Breast epithelium (tissue), 4 donors: ENCODE data around the gene KRTAP23-1. TPM values are rescaled to one million over a fixed set of nuclear protein-coding genes. Genes with fewer than 3 reads are reported as not detected.

Source experiments
- DNase-seq, 2 donors: peaks; one replicate each; pipeline ENCODE4 v3.0.0-alpha.2; 2019; ENCODE audit warnings: low spot score in 2 of 2
- H3K27ac ChIP-seq, 2 donors: fragments of 200-600 bp; sonication (generic) in 1 of 2; one replicate each; pipeline ENCODE4 v1.5.1; 2016 to 2019; ENCODE audit warnings: mild to moderate bottlenecking in 1 of 2
- H3K27me3 ChIP-seq, 2 donors: fragments of 200-600 bp; sonication (generic) in 1 of 2; one replicate each; pipeline versions ENCODE4 v1.5.1 to v1.6.0; 2017 to 2019; ENCODE audit warnings: control low read depth in 1 of 2, mild to moderate bottlenecking in 1 of 2
- H3K36me3 ChIP-seq: fragments of 200-600 bp; one replicate; pipeline ENCODE4 v1.5.1; 2019
- H3K4me1 ChIP-seq, 2 donors: fragments of 200-600 bp; sonication (generic); one replicate each; pipeline ENCODE4 v1.5.1; 2016 to 2019; ENCODE audit warnings: control low read depth in 1 of 2
- H3K4me3 ChIP-seq, 3 donors: fragments of 200-600 bp; sonication (generic); 1 replicate in 2 of 3; 2 replicates in 1 of 3; pipeline ENCODE4 v1.5.1; 2016 to 2019; ENCODE audit warnings: mild to moderate bottlenecking in 3 of 3, moderate library complexity in 2 of 3
- H3K9me3 ChIP-seq, 2 donors: fragments of 200-600 bp; sonication (generic) in 1 of 2; one replicate each; pipeline ENCODE4 v1.5.1; 2016 to 2019; ENCODE audit warnings: control low read depth in 1 of 2
- CTCF ChIP-seq, 3 donors: fragments of 450-650 bp; IDR thresholded peaks; one replicate each; pipeline ENCODE4 v1.5.1; 2016 to 2017; ENCODE audit warnings: antibody characterized with exemption in 3 of 3, mild to moderate bottlenecking in 3 of 3, moderate library complexity in 3 of 3
- POLR2A ChIP-seq: fragments of 450-650 bp; IDR thresholded peaks from one replicate; pipeline ENCODE4 v1.6.1; 2016; ENCODE audit warnings: antibody characterized with exemption, mild to moderate bottlenecking, moderate library complexity
- POLR2AphosphoS5 ChIP-seq, 3 donors: sonication (generic); formaldehyde crosslinking; IDR thresholded peaks; one replicate each; pipeline ENCODE4 v1.6.1; 2017; ENCODE audit warnings: antibody characterized with exemption in 3 of 3
- intact Hi-C: fragments of 100-400 bp; cut with DNase I; formaldehyde crosslinking; loops from one replicate; pipeline ENCODE4 v1.15.1; 2023; ENCODE audit warnings: low total_unique reads
- total RNA-seq, 3 donors: library from RNA; depleted of rRNA; stranded (reverse); fragments of >200 nt; gene quantifications; one replicate each; pipeline ENCODE4 v1.1.0, GENCODE V29; 2016

Gene KRTAP23-1
- total RNA-seq, 3 donors from 2014 or later: not detected

- Histone ChIP-seq H3K4me3 (no peak overlapping the region), H3K36me3 (no peaks in the 10 kb centered on the region), H3K4me1 (no peaks in the 10 kb centered on the region), H3K27ac (no peak overlapping the region), H3K9me3 (no peaks in the 10 kb centered on the region), H3K27me3 (no peaks in the 10 kb centered on the region)
- intact Hi-C loops: no loop called here
- TF ChIP-seq CTCF (IDR thresholded peaks at IDR 0.05): no peak
- no peak for TF ChIP-seq POLR2AphosphoS5 (IDR thresholded peaks at IDR 0.05)
- no peak for TF ChIP-seq POLR2A
- DNase-seq: no peak
These were observed 7.5 kb upstream of the KRTAP23-1 start for GRCh38 chr21:30355906-30356305.

GRCh38 chr21:30354308-30355005, 6.1 kb upstream of the KRTAP23-1 start:
- intact Hi-C loops: no loop called here
- H3K9me3 ChIP-seq: no peaks in the 10 kb centered on the region
- H3K36me3 ChIP-seq: no peaks in the 10 kb centered on the region
- no peak for TF ChIP-seq CTCF (IDR thresholded peaks at IDR 0.05)
- TF ChIP-seq POLR2A: no peak
- H3K27ac ChIP-seq: no peak overlapping the region
- H3K4me1 ChIP-seq: no peaks in the 10 kb centered on the region
- H3K27me3 ChIP-seq: no peaks in the 10 kb centered on the region
- no peak for DNase-seq
- no peak overlapping the region for H3K4me3 ChIP-seq

DNA sequence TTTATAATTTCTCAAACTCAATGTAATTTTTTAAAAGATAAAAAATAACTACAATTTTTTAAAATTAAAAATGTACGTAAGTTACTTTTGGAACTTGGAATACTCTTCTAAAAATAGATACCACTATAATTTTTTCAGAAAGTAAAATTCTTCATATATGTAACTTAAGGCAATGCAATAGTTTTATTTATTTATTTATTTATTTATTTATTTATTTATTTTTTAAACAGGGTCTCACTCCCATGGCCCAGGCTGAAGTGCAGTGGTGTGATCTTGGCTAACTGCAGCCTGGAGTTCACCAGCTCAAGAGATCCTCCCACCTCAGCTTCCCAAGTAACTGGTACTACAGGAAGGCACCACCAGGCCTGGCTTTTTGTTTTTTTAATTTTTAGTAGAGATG, 3.1 kb upstream of the KRTAP23-1 start:
- Histone ChIP-seq H3K4me3 (no peak overlapping the region), H3K27ac (no peak overlapping the region), H3K9me3 (no peaks in the 10 kb centered on the region), H3K4me1 (no peaks in the 10 kb centered on the region), H3K36me3 (no peaks in the 10 kb centered on the region), H3K27me3 (no peaks in the 10 kb centered on the region)
- no peak for TF ChIP-seq POLR2AphosphoS5 (IDR thresholded peaks at IDR 0.05)
- no peak for TF ChIP-seq POLR2A
- TF ChIP-seq CTCF (IDR thresholded peaks at IDR 0.05): no peak
- intact Hi-C loops: no loop called here
- no peak for DNase-seq

DNA sequence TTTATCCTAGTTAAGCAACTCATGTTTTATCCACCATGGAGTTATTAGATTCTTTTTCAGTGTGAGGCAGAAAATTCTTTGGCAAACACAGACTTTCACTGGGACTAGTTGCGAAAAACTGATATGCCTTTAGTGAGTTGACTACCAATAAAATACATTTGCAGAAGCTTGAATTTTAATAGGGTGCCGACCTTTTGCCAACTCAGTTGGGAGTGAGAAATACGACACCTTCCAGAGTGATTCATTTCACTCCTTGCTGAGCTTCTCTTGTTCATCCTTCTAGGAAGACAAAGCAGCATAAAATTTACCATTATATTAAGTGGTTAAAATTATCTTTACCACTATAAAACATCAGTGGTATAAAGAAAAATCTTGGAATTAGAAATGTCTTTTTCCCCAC, 1.2 kb upstream of the KRTAP23-1 start:
- Histone ChIP-seq H3K27ac (no peak overlapping the region), H3K36me3 (no peaks in the 10 kb centered on the region), H3K9me3 (no peaks in the 10 kb centered on the region), H3K4me1 (no peaks in the 10 kb centered on the region), H3K27me3 (no peaks in the 10 kb centered on the region), H3K4me3 (no peak overlapping the region)
- DNase-seq: no peak
- TF ChIP-seq POLR2AphosphoS5 (IDR thresholded peaks at IDR 0.05) (no peak), POLR2A (no peak), CTCF (IDR thresholded peaks at IDR 0.05) (no peak)
- intact Hi-C loops: no loop called here

- no peak overlapping the region for H3K27ac ChIP-seq
- intact Hi-C loops: no loop called here
- H3K36me3 ChIP-seq: no peaks in the 10 kb centered on the region
- H3K4me1 ChIP-seq: no peaks in the 10 kb centered on the region
- H3K9me3 ChIP-seq: no peaks in the 10 kb centered on the region
- no peak overlapping the region for H3K4me3 ChIP-seq
- H3K27me3 ChIP-seq: no peaks in the 10 kb centered on the region
- TF ChIP-seq CTCF (IDR thresholded peaks at IDR 0.05): no peak
- TF ChIP-seq POLR2A: no peak
- no peak for TF ChIP-seq POLR2AphosphoS5 (IDR thresholded peaks at IDR 0.05)
- DNase-seq: no peak
These were observed 3.4 kb downstream of the KRTAP23-1 start for GRCh38 chr21:30345014-30345413.
